GM21723 (cell line): Measurements from ENCODE around the gene KDM2A.

Experiments
- ATAC-seq: cut with Tn5 transposase; IDR thresholded peaks from one replicate; pipeline ENCODE4 v1.9.1; 2021; ENCODE audit warnings: mild to moderate bottlenecking, moderate library complexity; ENCODE audit not compliant: unreplicated experiment

Gene KDM2A

GRCh38 chr11:67300256-67300755 lies 181.2 kb downstream of the KDM2A start:
- no peak for ATAC-seq

DNA sequence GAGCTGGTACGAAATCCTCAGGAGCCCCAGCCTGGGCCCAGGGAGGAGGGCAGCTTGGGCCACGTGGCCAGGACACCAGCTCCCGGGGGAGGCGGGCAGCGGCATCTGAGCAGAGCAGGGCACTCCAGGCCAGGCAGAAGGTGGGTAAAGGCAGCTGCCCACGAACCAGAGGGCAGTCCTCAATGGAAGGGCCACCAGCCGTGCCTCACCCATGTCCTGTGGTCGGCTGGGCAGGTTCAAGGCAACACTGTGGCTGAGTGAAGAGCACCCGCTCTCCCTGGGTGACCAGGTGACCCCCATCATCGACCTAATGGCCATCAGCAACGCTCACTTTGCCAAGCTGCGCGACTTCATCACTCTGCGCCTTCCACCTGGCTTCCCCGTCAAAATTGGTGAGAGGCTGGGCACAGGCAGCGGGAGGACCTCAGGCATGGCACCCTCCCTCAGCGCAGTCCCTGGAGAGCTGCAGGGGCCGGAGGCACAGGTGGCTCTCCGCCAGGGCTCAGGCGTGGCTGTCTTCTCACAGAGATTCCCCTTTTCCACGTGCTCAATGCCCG lies 181.8 kb downstream of the KDM2A start:
- no peak for ATAC-seq

- no peak for ATAC-seq
Observed at GRCh38 chr11:67301313-67301921, 182.4 kb downstream of the KDM2A start.

DNA sequence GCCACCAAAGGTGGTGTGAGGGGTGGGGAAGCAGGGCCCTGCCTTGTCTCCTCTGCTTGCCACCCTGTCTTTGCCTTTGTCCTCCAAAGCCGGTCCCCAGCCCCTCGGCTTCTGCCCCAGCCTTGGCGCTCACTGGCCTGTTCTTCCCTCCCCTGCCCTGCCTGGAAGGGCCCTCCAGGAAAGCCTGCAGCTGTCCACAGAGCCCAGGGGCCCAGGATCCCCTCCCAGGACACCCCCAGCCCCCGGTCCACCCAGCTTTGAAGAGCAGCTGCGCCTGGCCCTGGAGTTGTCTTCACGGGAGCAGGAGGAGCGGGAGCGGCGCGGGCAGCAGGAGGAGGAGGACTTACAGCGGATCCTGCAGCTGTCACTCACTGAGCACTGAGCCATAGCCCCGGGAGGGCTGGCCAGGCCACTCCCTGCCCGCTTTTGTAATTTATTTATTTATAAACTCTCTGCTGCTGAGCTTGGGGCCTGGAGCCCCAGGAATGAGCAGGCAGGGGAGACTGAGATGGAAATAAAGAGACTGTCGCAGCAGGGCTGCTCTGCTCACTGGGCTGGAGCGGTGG lies 183.0 kb downstream of the KDM2A start:
- ATAC-seq: no peak

DNA sequence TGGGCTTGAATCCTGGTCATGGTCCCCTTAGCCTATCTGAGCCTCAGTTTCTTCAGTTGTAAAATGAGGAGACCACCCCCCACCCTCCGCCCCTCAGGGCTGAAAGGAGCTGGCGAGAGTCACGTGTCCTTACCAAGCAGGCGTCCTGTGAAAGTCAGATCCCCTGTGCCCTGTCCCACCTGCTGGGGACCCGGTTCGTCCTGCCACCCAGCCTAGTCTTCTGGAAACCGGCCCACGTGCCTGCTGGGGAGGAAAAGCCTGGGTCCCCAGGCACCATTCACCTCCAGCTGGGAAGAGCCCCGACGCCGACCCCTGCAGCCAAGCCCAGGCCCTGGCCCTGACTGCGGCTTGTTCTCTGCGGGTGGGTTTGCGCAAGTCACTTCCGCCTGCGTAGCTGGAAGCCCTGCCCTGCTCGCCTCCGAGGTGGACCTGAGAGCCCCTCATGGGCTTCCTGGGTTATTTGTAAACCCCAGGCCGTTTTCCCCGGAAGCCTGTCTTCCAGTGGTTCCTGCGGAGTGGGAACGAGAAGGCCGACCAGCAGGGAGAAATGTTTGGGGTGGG lies 183.6 kb downstream of the KDM2A start:
- no peak for ATAC-seq

DNA sequence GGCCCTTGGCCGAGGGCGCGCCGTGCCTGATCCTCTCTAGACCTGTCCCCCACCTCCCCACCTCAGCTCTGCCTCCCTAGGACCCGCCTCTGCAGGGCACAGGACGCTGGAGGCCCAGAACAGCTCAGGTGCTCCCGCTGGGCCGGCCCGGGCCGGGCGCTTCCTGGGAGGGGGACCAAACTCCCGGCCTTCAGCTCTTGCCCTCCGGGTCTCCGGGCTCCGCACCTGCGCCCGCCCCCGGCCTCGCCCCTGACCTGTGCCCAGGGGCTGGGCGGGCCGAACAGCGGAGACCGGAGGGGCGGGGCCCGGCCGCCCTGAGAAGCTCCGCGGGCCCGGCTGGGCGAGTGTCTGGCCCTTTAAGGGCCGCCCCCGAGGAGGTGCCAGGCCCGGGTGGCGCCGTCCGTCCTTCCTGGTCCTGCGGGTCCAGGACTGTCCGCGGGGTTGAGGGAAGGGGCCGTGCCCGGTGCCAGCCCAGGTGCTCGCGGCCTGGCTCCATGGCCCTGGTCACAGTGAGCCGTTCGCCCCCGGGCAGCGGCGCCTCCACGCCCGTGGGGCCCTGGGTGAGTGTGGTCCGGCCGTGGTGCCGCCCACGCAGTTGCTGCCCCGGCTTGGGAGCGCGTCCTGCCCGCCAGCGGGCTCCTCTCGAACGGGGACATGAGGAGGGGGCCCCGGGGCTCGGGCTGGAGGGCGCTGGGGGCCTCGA lies 184.2 kb downstream of the KDM2A start, which contains the start of gene SSH3:
Gene SSH3 (plus strand): TSS at position 399 of the 703 bp plus-strand sequence. CDS start 96 bp downstream, at position 495.
- no peak for ATAC-seq

- ATAC-seq: no peak
Observed at GRCh38 chr11:67303835-67304411, 184.9 kb downstream of the KDM2A start.

- no peak for ATAC-seq
Observed at GRCh38 chr11:67304511-67305113, 185.5 kb downstream of the KDM2A start.

- ATAC-seq: no peak
Observed at GRCh38 chr11:67306769-67307544, 187.9 kb downstream of the KDM2A start.

DNA sequence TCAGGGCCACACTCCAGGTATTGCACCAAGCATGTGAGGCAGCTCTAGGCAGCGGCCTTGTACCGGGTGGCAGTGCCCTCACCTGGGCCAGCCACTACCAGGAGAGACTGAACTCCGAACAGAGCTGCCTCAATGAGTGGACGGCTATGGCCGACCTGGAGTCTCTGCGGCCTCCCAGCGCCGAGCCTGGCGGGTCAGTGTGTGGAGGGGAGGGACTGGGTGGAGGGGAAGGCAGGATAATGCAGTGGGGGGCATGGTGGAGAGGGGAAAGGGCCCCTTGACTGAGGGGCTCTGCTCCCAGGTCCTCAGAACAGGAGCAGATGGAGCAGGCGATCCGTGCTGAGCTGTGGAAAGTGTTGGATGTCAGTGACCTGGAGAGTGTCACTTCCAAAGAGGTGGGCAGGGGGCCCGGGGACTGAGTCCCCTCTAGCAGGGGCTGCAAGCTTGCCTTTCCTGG lies 188.5 kb downstream of the KDM2A start:
- ATAC-seq: no peak
